Stimulated activated CD4-positive, alpha-beta T cell treated with anti-CD3 and anti-CD28 coated beads, Interleukin-15, amount 100 ng/mL, for 24 hours (primary cell): ENCODE measurements around the gene KIAA1217.

Experiments used
- DNase-seq: peaks from one replicate; pipeline ENCODE4 v3.0.0-alpha.2; 2020

KIAA1217 gene

DNA sequence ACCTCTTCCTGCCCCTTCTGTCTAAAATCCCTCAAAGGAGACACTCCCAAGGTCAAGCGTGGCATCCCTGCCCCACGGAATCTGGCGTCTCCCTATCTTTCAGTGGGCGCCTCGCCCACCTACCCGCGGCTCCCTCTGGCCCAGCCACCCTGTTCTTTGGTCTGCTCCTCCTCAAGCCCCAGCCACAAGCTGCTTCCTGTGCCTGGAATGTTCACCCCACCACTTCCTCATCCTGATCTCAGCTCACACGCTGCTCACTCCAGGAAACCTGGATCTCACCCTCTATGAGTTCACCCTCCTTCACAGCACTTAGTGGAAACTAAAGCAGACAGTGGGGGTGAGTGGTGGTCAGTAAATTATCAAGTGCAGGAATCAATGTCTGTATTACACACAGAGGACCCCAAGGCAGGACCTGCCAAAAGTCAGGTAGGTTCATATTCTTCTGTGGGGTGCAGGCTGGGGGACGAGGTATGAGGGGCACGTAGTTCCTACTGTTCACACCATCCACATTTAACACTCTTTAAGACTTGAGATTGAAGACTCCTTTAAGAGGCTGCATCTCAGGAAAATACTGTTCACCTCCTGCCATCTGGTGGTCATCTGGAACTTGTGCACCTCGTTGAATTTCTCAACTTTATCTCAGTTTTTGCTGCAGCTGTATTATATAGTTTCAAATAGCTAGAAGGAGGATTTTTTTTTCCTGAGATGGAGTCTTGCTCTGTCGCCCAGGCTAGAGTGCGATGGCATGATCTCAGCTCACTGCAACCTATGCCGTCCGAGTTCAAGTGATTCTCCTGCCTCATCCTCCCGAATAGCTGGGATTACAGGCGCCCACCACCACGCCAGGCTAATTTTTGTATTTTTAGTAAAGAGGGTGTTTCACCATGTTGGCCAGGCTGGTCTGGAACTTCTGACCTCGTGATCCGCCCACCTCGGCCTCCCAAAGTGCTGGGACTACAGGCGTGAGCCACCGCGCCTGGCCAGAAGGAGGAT lies 348.1 kb downstream of the KIAA1217 start:
- DNase-seq, result peak; percentile 26

DNA sequence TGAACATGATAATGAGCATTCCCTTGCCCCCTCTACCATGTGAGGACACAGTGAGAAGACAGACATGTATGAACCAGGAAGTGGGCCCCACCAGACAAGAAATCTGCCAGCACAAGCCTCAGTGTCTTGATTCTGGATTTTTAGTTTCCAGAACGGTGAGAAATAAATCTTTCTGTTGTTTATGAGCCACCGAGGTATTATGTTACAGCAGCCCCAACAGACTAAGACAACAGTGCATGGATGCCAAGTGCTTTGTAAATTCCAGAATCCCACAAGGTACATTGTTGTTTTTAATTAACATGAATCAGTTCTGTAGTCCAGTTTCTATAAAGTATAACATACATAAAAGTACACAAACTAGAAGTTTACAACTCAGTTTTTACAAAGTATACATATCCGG lies 352.5 kb downstream of the KIAA1217 start:
- no peak for DNase-seq

- no peak for DNase-seq
Measured at GRCh38 chr10:24568042-24568441, 359.1 kb downstream of the KIAA1217 start.

- no peak for DNase-seq
Measured at GRCh38 chr10:24569330-24569796, 360.4 kb downstream of the KIAA1217 start.

- no peak for DNase-seq
Measured at GRCh38 chr10:24569828-24570657, 361.1 kb downstream of the KIAA1217 start.

- no peak for DNase-seq
Measured at GRCh38 chr10:24570658-24571426, 361.9 kb downstream of the KIAA1217 start.

GRCh38 chr10:24571870-24572450 lies 363.0 kb downstream of the KIAA1217 start:
- no peak for DNase-seq

- no peak for DNase-seq
Measured at GRCh38 chr10:24574161-24574560, 365.2 kb downstream of the KIAA1217 start.

DNA sequence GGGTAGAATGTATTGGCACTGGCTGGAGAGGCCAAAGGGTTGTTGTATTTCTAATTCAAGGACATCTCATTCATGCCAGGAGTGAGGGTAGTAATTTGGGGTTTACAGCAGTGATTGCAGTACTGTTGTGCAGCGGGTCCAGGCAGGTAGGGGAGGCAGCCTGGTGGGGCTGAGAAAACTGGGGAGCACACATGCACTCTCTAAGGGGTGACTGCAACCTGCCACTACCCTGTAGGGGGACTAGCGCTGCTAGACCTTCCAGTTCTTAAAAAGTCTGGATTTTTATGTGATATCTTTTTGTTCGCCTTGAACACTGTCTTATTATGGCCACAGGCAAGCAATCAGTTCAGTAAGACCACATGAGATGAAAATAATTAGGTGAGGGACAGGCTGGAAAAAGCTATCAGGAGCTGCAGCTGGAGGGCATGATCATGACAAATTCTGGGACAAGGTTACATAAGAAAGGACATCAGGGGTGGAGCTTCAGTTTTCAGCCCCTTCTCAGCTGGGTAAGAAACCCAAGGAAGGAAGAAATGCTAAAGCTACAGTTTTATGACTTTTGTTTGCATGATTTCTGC lies 365.7 kb downstream of the KIAA1217 start:
- DNase-seq, result no peak

DNA sequence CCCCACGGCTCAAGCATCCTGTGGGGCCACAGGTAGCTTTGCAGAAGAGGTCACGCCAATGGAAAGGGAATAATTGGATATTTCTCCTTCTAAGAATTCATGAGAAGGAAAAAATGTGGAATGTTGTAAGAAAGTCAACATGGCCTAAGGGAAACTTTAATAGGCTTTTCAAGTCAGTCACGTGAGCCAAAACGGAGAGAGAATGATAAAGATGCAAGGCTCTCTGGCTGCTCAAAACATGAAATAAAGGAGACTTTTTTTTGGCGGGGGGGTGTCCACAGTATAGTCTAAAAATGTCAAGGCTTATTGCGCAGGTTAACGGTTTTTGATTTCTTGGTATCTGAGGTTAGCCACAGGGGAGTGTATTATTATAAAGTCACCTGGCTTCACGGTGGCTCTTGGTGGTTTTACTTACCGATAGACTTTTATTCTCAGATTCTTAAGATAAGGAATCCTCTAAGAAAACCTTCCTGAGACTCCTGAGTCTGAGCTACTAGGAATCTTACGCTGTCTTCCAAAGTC lies 366.6 kb downstream of the KIAA1217 start:
- no peak for DNase-seq

- no peak for DNase-seq
Measured at GRCh38 chr10:24579448-24579847, 370.5 kb downstream of the KIAA1217 start.

- DNase-seq, result no peak
Measured at GRCh38 chr10:24579906-24580305, 371.0 kb downstream of the KIAA1217 start.

DNA sequence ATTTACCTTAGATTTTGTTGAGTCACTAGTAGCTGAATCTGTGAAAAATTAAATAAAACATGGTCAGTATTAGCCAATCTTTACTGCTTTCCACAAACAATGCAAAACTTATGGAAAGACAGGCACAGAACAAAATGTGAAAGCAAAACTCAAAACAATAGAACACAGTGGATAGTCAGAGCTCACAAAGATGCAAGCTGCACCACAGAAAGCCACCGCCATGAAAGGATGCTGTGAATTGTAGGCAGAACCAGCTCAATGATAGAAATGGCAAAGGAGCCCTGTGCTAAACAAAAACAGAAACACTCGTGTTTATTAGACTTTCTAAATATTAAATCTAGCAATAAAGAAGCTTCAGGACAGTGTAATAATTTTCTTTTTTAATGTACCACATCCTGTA lies 380.3 kb downstream of the KIAA1217 start:
- DNase-seq, result no peak

DNA sequence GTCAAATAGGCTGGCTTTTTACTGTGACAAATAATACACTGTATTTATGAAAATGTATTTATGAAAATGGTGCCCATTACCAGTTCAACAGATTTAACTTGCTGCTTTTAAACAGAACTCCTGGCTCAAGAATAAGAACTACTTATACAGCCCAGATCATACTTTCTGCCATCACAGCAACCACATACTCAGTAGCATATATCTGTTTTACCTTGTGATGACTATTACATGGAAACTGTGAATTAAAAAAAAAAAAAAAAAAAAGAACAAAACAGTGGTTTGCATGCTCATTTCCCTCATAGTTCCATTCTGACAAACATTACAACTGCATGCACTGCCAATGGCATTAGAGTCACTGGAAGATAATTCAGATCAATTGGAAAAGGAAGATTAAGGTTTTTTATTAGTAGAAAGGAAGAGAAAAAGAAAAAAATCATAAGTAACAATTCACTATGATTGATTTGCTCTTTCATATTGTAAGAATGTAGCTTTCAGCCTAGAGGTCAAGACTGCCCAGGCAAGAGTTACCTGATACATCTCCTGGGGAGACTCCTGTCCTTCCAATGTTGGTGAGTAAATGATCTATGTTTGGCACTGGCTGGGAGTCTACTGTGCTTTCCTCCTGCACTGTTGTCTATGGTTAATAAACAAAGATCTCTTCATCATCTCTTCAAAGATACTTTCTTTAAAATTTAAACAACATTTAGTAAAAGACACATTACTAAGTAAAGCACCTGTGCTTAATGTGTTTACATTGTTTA lies 381.9 kb downstream of the KIAA1217 start:
- no peak for DNase-seq

- no peak for DNase-seq
Measured at GRCh38 chr10:24596217-24596930, 387.4 kb downstream of the KIAA1217 start.

- no peak for DNase-seq
Measured at GRCh38 chr10:24597426-24597825, 388.5 kb downstream of the KIAA1217 start.
